ENCODE data around the gene EIF3F. TPM values are rescaled to one million over a fixed set of nuclear protein-coding genes. Genes with fewer than 3 reads are reported as not detected.
"Not testable (repeated sequence)": the region's sequence is repeated elsewhere in the genome, so short reads cannot be mapped to it uniquely, and the experiment has no call there.

The EIF3F gene
- polyA plus RNA-seq, 1 donor from 2014 or later = 266 TPM

DNA sequence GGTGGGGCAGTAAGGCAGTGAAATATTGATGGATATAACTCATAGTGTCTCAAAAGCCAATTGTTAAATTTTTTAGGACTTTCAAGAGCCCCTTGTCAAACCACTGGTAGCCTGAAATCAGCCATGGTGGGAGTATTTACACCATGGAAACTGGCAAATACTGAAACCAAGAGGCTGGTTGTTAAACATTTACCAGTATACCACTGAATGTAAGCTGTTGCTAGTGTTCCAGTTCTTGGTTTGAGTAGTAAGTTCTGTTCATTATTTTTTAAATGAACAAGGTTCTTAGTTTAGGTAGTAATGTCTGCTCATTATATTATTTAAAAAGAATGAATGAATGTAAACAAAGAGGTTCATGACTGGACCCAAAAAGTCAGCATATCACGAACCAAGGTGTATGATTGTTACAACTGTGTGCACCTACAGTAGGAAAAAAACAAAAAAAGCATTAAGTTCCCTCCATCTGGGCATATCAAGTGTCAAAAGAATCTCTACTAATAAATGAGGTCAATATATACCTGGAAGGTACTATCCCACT, 4.5 kb upstream of the EIF3F start:
- Histone ChIP-seq H3K27me3 (ENCODE audit: insufficient read depth, low read depth, low read length) (no peaks in the 10 kb centered on the region), H4K20me1 (ENCODE audit: insufficient read depth) (no peaks in the 10 kb centered on the region), H3K79me2 (replicated peaks; ENCODE audit: insufficient read depth, low read length) (peaks cover 2% of the 10 kb centered on the region), H3K27ac (ENCODE audit: low read length) (no peak overlapping the region), H3K4me2 (ENCODE audit: low read length) (no peak overlapping the region), H3K9me2 (ENCODE audit: insufficient read depth, low read length) (no peaks in the 10 kb centered on the region), H3K9me3 (ENCODE audit: low read length) (no peaks in the 10 kb centered on the region), H2AFZ (ENCODE audit: low read depth, low read length) (no peak overlapping the region), H3F3A (ENCODE audit: insufficient read depth, low read length, poor library complexity, severe bottlenecking) (no peaks in the 10 kb centered on the region), H3K4me3 (ENCODE audit: low read length) (no peak overlapping the region), H3K9ac (ENCODE audit: low read length) (no peak overlapping the region), H3K36me3 (ENCODE audit: insufficient read depth, low read length) (no peaks in the 10 kb centered on the region)
- no peak for TF ChIP-seq POLR2AphosphoS5 (IDR thresholded peaks at IDR 0.05)

DNA sequence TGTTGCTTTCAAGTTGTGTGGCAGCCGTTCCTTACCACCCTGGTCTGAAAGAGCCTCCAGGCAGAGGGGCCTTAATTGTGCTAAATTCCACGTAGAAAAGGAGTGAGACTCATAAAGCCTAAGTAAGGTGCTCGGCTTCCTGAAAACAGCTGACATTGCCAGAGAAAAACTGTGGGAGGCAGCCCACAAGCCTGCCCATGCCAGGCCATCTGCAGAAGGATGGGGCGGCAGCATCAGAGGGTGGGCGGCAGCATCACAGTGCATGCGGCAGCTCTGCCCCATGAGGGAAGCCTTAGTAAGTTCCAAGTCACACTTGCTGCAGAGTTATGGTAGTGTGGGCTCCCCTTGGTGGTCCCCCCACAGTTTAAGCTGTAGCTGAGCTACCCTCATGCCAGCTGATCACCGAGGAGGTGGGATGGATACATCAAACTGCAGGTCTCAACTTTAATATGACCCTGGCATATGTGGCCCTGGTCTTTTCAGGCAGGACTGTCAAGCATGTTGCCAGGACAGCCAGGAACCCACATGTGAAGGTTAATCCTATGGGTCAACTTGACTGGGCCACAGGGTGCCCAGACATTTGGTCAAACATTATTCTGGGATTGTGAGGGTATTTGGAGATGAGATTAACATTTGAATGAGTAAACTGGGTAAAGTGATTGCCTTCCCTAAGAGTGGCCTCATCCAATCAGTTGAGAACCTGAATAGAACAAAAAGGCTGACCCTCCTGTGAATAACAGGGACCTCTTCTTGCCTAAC, 3.1 kb upstream of the EIF3F start:
- TF ChIP-seq SMC3 (conservative IDR thresholded peaks at IDR 0.05; ENCODE audit: poor library complexity) = no peak
- TF ChIP-seq POLR2AphosphoS5 (IDR thresholded peaks at IDR 0.05) = no peak
- TF ChIP-seq EP300 (conservative IDR thresholded peaks at IDR 0.05; ENCODE audit: poor library complexity, severe bottlenecking) = no peak
- TF ChIP-seq, protein P1, sequence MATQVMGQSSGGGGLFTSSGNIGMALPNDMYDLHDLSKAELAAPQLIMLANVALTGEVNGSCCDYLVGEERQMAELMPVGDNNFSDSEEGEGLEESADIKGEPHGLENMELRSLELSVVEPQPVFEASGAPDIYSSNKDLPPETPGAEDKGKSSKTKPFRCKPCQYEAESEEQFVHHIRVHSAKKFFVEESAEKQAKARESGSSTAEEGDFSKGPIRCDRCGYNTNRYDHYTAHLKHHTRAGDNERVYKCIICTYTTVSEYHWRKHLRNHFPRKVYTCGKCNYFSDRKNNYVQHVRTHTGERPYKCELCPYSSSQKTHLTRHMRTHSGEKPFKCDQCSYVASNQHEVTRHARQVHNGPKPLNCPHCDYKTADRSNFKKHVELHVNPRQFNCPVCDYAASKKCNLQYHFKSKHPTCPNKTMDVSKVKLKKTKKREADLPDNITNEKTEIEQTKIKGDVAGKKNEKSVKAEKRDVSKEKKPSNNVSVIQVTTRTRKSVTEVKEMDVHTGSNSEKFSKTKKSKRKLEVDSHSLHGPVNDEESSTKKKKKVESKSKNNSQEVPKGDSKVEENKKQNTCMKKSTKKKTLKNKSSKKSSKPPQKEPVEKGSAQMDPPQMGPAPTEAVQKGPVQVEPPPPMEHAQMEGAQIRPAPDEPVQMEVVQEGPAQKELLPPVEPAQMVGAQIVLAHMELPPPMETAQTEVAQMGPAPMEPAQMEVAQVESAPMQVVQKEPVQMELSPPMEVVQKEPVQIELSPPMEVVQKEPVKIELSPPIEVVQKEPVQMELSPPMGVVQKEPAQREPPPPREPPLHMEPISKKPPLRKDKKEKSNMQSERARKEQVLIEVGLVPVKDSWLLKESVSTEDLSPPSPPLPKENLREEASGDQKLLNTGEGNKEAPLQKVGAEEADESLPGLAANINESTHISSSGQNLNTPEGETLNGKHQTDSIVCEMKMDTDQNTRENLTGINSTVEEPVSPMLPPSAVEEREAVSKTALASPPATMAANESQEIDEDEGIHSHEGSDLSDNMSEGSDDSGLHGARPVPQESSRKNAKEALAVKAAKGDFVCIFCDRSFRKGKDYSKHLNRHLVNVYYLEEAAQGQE (IDR thresholded peaks at IDR 0.05; ENCODE audit: borderline replicate concordance) = no peak
- no peak for TF ChIP-seq MXI1 (conservative IDR thresholded peaks at IDR 0.05; ENCODE audit: poor library complexity, severe bottlenecking)
- TF ChIP-seq RAD21 (conservative IDR thresholded peaks at IDR 0.05) = no peak
- TF ChIP-seq, protein P2, sequence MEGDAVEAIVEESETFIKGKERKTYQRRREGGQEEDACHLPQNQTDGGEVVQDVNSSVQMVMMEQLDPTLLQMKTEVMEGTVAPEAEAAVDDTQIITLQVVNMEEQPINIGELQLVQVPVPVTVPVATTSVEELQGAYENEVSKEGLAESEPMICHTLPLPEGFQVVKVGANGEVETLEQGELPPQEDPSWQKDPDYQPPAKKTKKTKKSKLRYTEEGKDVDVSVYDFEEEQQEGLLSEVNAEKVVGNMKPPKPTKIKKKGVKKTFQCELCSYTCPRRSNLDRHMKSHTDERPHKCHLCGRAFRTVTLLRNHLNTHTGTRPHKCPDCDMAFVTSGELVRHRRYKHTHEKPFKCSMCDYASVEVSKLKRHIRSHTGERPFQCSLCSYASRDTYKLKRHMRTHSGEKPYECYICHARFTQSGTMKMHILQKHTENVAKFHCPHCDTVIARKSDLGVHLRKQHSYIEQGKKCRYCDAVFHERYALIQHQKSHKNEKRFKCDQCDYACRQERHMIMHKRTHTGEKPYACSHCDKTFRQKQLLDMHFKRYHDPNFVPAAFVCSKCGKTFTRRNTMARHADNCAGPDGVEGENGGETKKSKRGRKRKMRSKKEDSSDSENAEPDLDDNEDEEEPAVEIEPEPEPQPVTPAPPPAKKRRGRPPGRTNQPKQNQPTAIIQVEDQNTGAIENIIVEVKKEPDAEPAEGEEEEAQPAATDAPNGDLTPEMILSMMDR (IDR thresholded peaks at IDR 0.05; ENCODE audit: poor library complexity, severe bottlenecking) = no peak
- no peak for TF ChIP-seq EZH2 (IDR thresholded peaks at IDR 0.05; ENCODE audit: borderline replicate concordance, insufficient read depth, low read length, poor library complexity, severe bottlenecking)
- no peak for TF ChIP-seq TAF1 (IDR thresholded peaks at IDR 0.05; ENCODE audit: low read depth)
- Histone ChIP-seq H3K79me2 (replicated peaks; ENCODE audit: insufficient read depth, low read length) (peaks cover 16% of the 10 kb centered on the region), H3K4me2 (ENCODE audit: low read length) (no peak overlapping the region), H3K4me3 (ENCODE audit: low read length) (no peak overlapping the region), H3K9me2 (ENCODE audit: insufficient read depth, low read length) (no peaks in the 10 kb centered on the region), H3F3A (ENCODE audit: insufficient read depth, low read length, poor library complexity, severe bottlenecking) (no peaks in the 10 kb centered on the region), H3K27ac (ENCODE audit: low read length) (no peak overlapping the region), H3K27me3 (ENCODE audit: insufficient read depth, low read depth, low read length) (no peaks in the 10 kb centered on the region), H3K9me3 (ENCODE audit: low read length) (no peaks in the 10 kb centered on the region), H3K36me3 (ENCODE audit: insufficient read depth, low read length) (no peaks in the 10 kb centered on the region), H2AFZ (ENCODE audit: low read depth, low read length) (no peak overlapping the region), H4K20me1 (ENCODE audit: insufficient read depth) (no peaks in the 10 kb centered on the region), H3K9ac (ENCODE audit: low read length) (no peak overlapping the region)

DNA sequence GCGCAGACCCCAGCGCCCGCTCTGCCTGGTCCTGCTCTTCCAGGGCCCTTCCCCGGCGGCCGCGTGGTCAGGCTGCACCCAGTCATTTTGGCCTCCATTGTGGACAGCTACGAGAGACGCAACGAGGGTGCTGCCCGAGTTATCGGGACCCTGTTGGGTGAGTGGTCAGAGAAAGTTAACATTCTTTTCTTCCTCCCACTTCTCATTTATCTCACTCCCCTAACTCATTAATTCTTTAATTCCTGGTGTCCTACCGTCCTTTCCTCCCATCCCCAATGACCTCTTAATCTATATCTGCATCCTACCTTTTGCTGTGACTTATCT, 385 bp downstream of the EIF3F start:
- H3K27me3 ChIP-seq (ENCODE audit: insufficient read depth, low read depth, low read length); H4K20me1 ChIP-seq (ENCODE audit: insufficient read depth); H3K9me2 ChIP-seq (ENCODE audit: insufficient read depth, low read length); H3F3A ChIP-seq (ENCODE audit: insufficient read depth, low read length, poor library complexity, severe bottlenecking); H2AFZ ChIP-seq (ENCODE audit: low read depth, low read length); H3K9me3 ChIP-seq (ENCODE audit: low read length); H3K36me3 ChIP-seq (ENCODE audit: insufficient read depth, low read length): not testable (repeated sequence)
- Histone ChIP-seq H3K79me2 (replicated peaks; ENCODE audit: insufficient read depth, low read length) (peaks cover 18% of the 10 kb centered on the region), H3K4me2 (ENCODE audit: low read length) (peak overlapping the region; percentile 93), H3K4me3 (ENCODE audit: low read length) (peak overlapping the region; percentile 83), H3K27ac (ENCODE audit: low read length) (peak overlapping the region; percentile 53), H3K9ac (ENCODE audit: low read length) (peak overlapping the region; percentile 69)

Measured in neural cell (in vitro differentiated cells).